GM12878 (cell line): ENCODE results near the gene SLC23A1. TPM values are rescaled to one million over a fixed set of nuclear protein-coding genes. Genes with fewer than 3 reads are reported as not detected.

ENCODE experiments used
- polyA plus RNA-seq, 11 experiments: library from polyadenylated mRNA; depleted of rRNA in 4 of 11; unstranded in 6 of 11; stranded (reverse) in 5 of 11; fragments of >200 nt; fragmentation: Nextera tagmentation in 4 of 11; fragmentation: Illumina TruSeq in 1 of 11; extraction: Ambion mirVana in 4 of 11; extraction: Trizol in 1 of 11; gene quantifications; 1 replicate in 1 of 11; 2 replicates in 10 of 11; pipeline versions ENCODE4 v1.2.1 to v1.2.3, GENCODE V29; 2011 to 2016; ENCODE audit warnings: inconsistent platforms in 2 of 11, missing spikeins in 2 of 11, low read depth in 1 of 11
- total RNA-seq, 4 experiments: library from RNA; depleted of rRNA in 3 of 4; stranded (reverse); fragments of >200 nt in 3 of 4; fragmentation: Illumina TruSeq in 1 of 4; extraction: Trizol in 1 of 4; gene quantifications; 2 replicates each; pipeline versions ENCODE4 v1.2.1 to v1.2.3, GENCODE V29; 2013 to 2021
- TF ChIP-seq, protein P1 (sequence below): fragments of 150-350 bp; IDR thresholded peaks from 2 replicates; pipeline ENCODE4 v1.6.1; 2014; ENCODE audit warnings: mild to moderate bottlenecking, low read depth, low read length

Gene SLC23A1
- total and polyA plus RNA-seq, 10 of the 15 experiments (the other 5 are each of a cell fraction or from before 2014, with no cell fraction given) = 0.35 to 4.7 (median 1.6) TPM

DNA sequence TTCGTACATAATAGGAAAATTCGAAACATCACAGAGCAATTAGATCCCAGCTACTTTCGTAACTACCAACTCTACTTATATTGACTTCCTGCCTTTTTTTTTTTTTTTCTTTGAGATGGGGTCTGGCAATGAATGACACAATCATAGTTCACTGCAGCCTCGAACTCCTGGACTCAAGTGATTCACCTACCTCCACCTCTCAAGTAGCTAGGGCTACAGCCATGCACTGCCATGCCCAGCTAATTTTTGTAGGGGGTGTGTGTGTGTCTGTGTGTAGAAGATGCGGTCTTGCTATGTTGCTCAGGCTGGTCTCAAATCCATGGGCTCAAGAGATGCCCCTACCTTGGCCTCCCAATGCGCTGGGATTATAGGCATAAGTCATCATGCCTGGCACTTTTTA, 47.3 kb downstream of the SLC23A1 start (continued):
- TF ChIP-seq, protein P1, sequence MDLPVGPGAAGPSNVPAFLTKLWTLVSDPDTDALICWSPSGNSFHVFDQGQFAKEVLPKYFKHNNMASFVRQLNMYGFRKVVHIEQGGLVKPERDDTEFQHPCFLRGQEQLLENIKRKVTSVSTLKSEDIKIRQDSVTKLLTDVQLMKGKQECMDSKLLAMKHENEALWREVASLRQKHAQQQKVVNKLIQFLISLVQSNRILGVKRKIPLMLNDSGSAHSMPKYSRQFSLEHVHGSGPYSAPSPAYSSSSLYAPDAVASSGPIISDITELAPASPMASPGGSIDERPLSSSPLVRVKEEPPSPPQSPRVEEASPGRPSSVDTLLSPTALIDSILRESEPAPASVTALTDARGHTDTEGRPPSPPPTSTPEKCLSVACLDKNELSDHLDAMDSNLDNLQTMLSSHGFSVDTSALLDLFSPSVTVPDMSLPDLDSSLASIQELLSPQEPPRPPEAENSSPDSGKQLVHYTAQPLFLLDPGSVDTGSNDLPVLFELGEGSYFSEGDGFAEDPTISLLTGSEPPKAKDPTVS = no peak

Other genes starting within 250 kb of the SLC23A1 start
Only the 7 nearest of the 11 such genes appear.
- gene PAIP2, start 41.4 kb downstream of the SLC23A1 start, total RNA-seq (2014; rRNA removed) = 49.9 and 55.2 TPM in 2 replicates
- gene PAIP2, start 41.4 kb downstream of the SLC23A1 start, total RNA-seq (2014; rRNA removed; fragmentation: Illumina TruSeq; extraction: Trizol) = 57.6 and 58.4 TPM in 2 replicates
- 60.5 and 71.1 TPM in 2 replicates for gene PAIP2, start 41.4 kb downstream of the SLC23A1 start, total RNA-seq (2021)
- gene PAIP2, start 41.4 kb downstream of the SLC23A1 start, polyA plus RNA-seq (2011; rRNA removed) = 143 and 198 TPM in 2 replicates
- gene PAIP2, start 41.4 kb downstream of the SLC23A1 start, polyA plus RNA-seq (2014; fragmentation: Illumina TruSeq; extraction: Trizol) = 105 and 125 TPM in 2 replicates
- gene PAIP2, start 41.4 kb downstream of the SLC23A1 start, polyA plus RNA-seq (2014; fragmentation: Nextera tagmentation; extraction: Ambion mirVana) = 100 to 1,000 TPM; 100 to 113 TPM
- gene PAIP2, start 41.4 kb downstream of the SLC23A1 start, polyA plus RNA-seq (2014; rRNA removed) = 51.8 and 67.3 TPM in 2 replicates
- 100 to 1,000 TPM; 153 to 154 TPM for gene PAIP2, start 41.4 kb downstream of the SLC23A1 start, polyA plus RNA-seq (2016; fragmentation: Nextera tagmentation; extraction: Ambion mirVana)
- gene MZB1, start 6.6 kb upstream of the SLC23A1 start, total RNA-seq (2014; rRNA removed) = 211 and 238 TPM in 2 replicates
- gene MZB1, start 6.6 kb upstream of the SLC23A1 start, total RNA-seq (2014; rRNA removed; fragmentation: Illumina TruSeq; extraction: Trizol) = 132 and 157 TPM in 2 replicates
- gene MZB1, start 6.6 kb upstream of the SLC23A1 start, total RNA-seq (2021) = 200 and 218 TPM in 2 replicates
- gene MZB1, start 6.6 kb upstream of the SLC23A1 start, polyA plus RNA-seq (2011; rRNA removed) = 37.4 and 65.2 TPM in 2 replicates
- gene MZB1, start 6.6 kb upstream of the SLC23A1 start, polyA plus RNA-seq (2014; fragmentation: Illumina TruSeq; extraction: Trizol) = 44.1 and 147 TPM in 2 replicates
- gene MZB1, start 6.6 kb upstream of the SLC23A1 start, polyA plus RNA-seq (2014; fragmentation: Nextera tagmentation; extraction: Ambion mirVana) = 10 to 100 TPM; 19.3 to 56.9 TPM
- 291 and 321 TPM in 2 replicates for gene MZB1, start 6.6 kb upstream of the SLC23A1 start, polyA plus RNA-seq (2014; rRNA removed)
- 100 to 1,000 TPM; 369 to 406 TPM for gene MZB1, start 6.6 kb upstream of the SLC23A1 start, polyA plus RNA-seq (2016; fragmentation: Nextera tagmentation; extraction: Ambion mirVana)
- gene PROB1, start 11.8 kb upstream of the SLC23A1 start, total RNA-seq (2014; rRNA removed) = 3.0 and 3.8 TPM in 2 replicates
- gene PROB1, start 11.8 kb upstream of the SLC23A1 start, total RNA-seq (2014; rRNA removed; fragmentation: Illumina TruSeq; extraction: Trizol) = 1.7 and 2.0 TPM in 2 replicates
- gene PROB1, start 11.8 kb upstream of the SLC23A1 start, total RNA-seq (2021) = 6.0 and 6.5 TPM in 2 replicates
- 0.59 and 1.1 TPM in 2 replicates for gene PROB1, start 11.8 kb upstream of the SLC23A1 start, polyA plus RNA-seq (2011; rRNA removed)
- 0.78 and 1.4 TPM in 2 replicates for gene PROB1, start 11.8 kb upstream of the SLC23A1 start, polyA plus RNA-seq (2014; fragmentation: Illumina TruSeq; extraction: Trizol)
- under 1 TPM; 0.14 to 0.58 TPM for gene PROB1, start 11.8 kb upstream of the SLC23A1 start, polyA plus RNA-seq (2014; fragmentation: Nextera tagmentation; extraction: Ambion mirVana)
- gene PROB1, start 11.8 kb upstream of the SLC23A1 start, polyA plus RNA-seq (2014; rRNA removed) = 4.7 and 5.1 TPM in 2 replicates
- 1 to 10 TPM; 6.2 to 8.1 TPM for gene PROB1, start 11.8 kb upstream of the SLC23A1 start, polyA plus RNA-seq (2016; fragmentation: Nextera tagmentation; extraction: Ambion mirVana)
- 5.1 and 8.1 TPM in 2 replicates for gene SPATA24, start 20.8 kb upstream of the SLC23A1 start, total RNA-seq (2014; rRNA removed)
- gene SPATA24, start 20.8 kb upstream of the SLC23A1 start, total RNA-seq (2014; rRNA removed; fragmentation: Illumina TruSeq; extraction: Trizol) = 6.3 and 8.1 TPM in 2 replicates
- 4.1 and 5.6 TPM in 2 replicates for gene SPATA24, start 20.8 kb upstream of the SLC23A1 start, total RNA-seq (2021)
- 5.3 and 6.0 TPM in 2 replicates for gene SPATA24, start 20.8 kb upstream of the SLC23A1 start, polyA plus RNA-seq (2011; rRNA removed)
- gene SPATA24, start 20.8 kb upstream of the SLC23A1 start, polyA plus RNA-seq (2014; fragmentation: Illumina TruSeq; extraction: Trizol) = 6.1 and 9.8 TPM in 2 replicates
- gene SPATA24, start 20.8 kb upstream of the SLC23A1 start, polyA plus RNA-seq (2014; fragmentation: Nextera tagmentation; extraction: Ambion mirVana) = 1 to 10 TPM; 7.6 to 8.5 TPM
- 7.1 and 7.2 TPM in 2 replicates for gene SPATA24, start 20.8 kb upstream of the SLC23A1 start, polyA plus RNA-seq (2014; rRNA removed)
- gene SPATA24, start 20.8 kb upstream of the SLC23A1 start, polyA plus RNA-seq (2016; fragmentation: Nextera tagmentation; extraction: Ambion mirVana) = 1 to 10 TPM; 7.0 to 7.4 TPM
- gene DNAJC18, start 56.2 kb upstream of the SLC23A1 start, total RNA-seq (2014; rRNA removed) = 5.3 and 6.4 TPM in 2 replicates
- gene DNAJC18, start 56.2 kb upstream of the SLC23A1 start, total RNA-seq (2014; rRNA removed; fragmentation: Illumina TruSeq; extraction: Trizol) = 10.6 and 10.8 TPM in 2 replicates
- gene DNAJC18, start 56.2 kb upstream of the SLC23A1 start, total RNA-seq (2021) = 16.9 and 19.7 TPM in 2 replicates
- 21.0 and 34.0 TPM in 2 replicates for gene DNAJC18, start 56.2 kb upstream of the SLC23A1 start, polyA plus RNA-seq (2011; rRNA removed)
- 17.5 and 22.6 TPM in 2 replicates for gene DNAJC18, start 56.2 kb upstream of the SLC23A1 start, polyA plus RNA-seq (2014; fragmentation: Illumina TruSeq; extraction: Trizol)
- gene DNAJC18, start 56.2 kb upstream of the SLC23A1 start, polyA plus RNA-seq (2014; fragmentation: Nextera tagmentation; extraction: Ambion mirVana) = 10 to 100 TPM; 20.5 to 26.7 TPM
- 5.3 and 10.1 TPM in 2 replicates for gene DNAJC18, start 56.2 kb upstream of the SLC23A1 start, polyA plus RNA-seq (2014; rRNA removed)
- gene DNAJC18, start 56.2 kb upstream of the SLC23A1 start, polyA plus RNA-seq (2016; fragmentation: Nextera tagmentation; extraction: Ambion mirVana) = 10 to 100 TPM; 16.7 to 18.0 TPM
- gene ECSCR, start 79.4 kb upstream of the SLC23A1 start, total RNA-seq (2014; rRNA removed) = not detected in 2 replicates
- gene ECSCR, start 79.4 kb upstream of the SLC23A1 start, total RNA-seq (2014; rRNA removed; fragmentation: Illumina TruSeq; extraction: Trizol) = 0.22 TPM in 1 of 2 replicates, not detected in the other
- 0.36 TPM in 1 of 2 replicates, not detected in the other for gene ECSCR, start 79.4 kb upstream of the SLC23A1 start, total RNA-seq (2021)
- gene ECSCR, start 79.4 kb upstream of the SLC23A1 start, polyA plus RNA-seq (2011; rRNA removed) = 0.12 and 0.15 TPM in 2 replicates
- 0.19 and 0.25 TPM in 2 replicates for gene ECSCR, start 79.4 kb upstream of the SLC23A1 start, polyA plus RNA-seq (2014; fragmentation: Illumina TruSeq; extraction: Trizol)
- gene ECSCR, start 79.4 kb upstream of the SLC23A1 start, polyA plus RNA-seq (2014; fragmentation: Nextera tagmentation; extraction: Ambion mirVana) = under 1 TPM; 0.23 to 0.35 TPM
- 0.30 TPM in 1 of 2 replicates, not detected in the other for gene ECSCR, start 79.4 kb upstream of the SLC23A1 start, polyA plus RNA-seq (2014; rRNA removed)
- gene ECSCR, start 79.4 kb upstream of the SLC23A1 start, polyA plus RNA-seq (2016; fragmentation: Nextera tagmentation; extraction: Ambion mirVana) = under 1 TPM in 1 of 2 experiments, not detected in 1; 0.83 TPM
- 0.05 TPM in 1 of 2 replicates, not detected in the other for gene SMIM33, start 87.7 kb upstream of the SLC23A1 start, total RNA-seq (2014; rRNA removed)
- gene SMIM33, start 87.7 kb upstream of the SLC23A1 start, total RNA-seq (2014; rRNA removed; fragmentation: Illumina TruSeq; extraction: Trizol) = 0.04 TPM in 1 of 2 replicates, not detected in the other
- gene SMIM33, start 87.7 kb upstream of the SLC23A1 start, total RNA-seq (2021) = not detected in 2 replicates
- not detected in 2 replicates for gene SMIM33, start 87.7 kb upstream of the SLC23A1 start, polyA plus RNA-seq (2011; rRNA removed)
- 0.03 TPM in 1 of 2 replicates, not detected in the other for gene SMIM33, start 87.7 kb upstream of the SLC23A1 start, polyA plus RNA-seq (2014; fragmentation: Illumina TruSeq; extraction: Trizol)
- gene SMIM33, start 87.7 kb upstream of the SLC23A1 start, polyA plus RNA-seq (2014; fragmentation: Nextera tagmentation; extraction: Ambion mirVana) = under 1 TPM in 1 of 2 experiments, not detected in 1; 0.09 TPM
- 0.04 TPM in 1 of 2 replicates, not detected in the other for gene SMIM33, start 87.7 kb upstream of the SLC23A1 start, polyA plus RNA-seq (2014; rRNA removed)
- under 1 TPM; 0.12 to 0.25 TPM for gene SMIM33, start 87.7 kb upstream of the SLC23A1 start, polyA plus RNA-seq (2016; fragmentation: Nextera tagmentation; extraction: Ambion mirVana)